ENCODE measurements around the gene TSPAN7.

Gene TSPAN7

GRCh38 chrX:38596939-38597338, 35.6 kb downstream of the TSPAN7 start:
- Histone ChIP-seq H3K27me3 (replicated peaks; ENCODE audit: control insufficient read depth, insufficient read depth, low read length) (no peaks in the 10 kb centered on the region), H3K4me3 (replicated peaks; ENCODE audit: low read depth, low read length) (no peak overlapping the region), H3K36me3 (ENCODE audit: control insufficient read depth, insufficient read depth, low read length) (no peaks in the 10 kb centered on the region)
- TF ChIP-seq CTCF (IDR thresholded peaks at IDR 0.05; ENCODE audit: insufficient read depth, low read length, poor library complexity, severe bottlenecking), result no peak
- DNase-seq (ENCODE audit: extremely low read depth, insufficient read length), result no peak

GRCh38 chrX:38599796-38600755, 38.7 kb downstream of the TSPAN7 start:
- Histone ChIP-seq H3K36me3 (ENCODE audit: control insufficient read depth, insufficient read depth, low read length) (no peaks in the 10 kb centered on the region), H3K4me3 (replicated peaks; ENCODE audit: low read depth, low read length) (no peak overlapping the region), H3K27me3 (replicated peaks; ENCODE audit: control insufficient read depth, insufficient read depth, low read length) (no peaks in the 10 kb centered on the region)
- no peak for DNase-seq (ENCODE audit: extremely low read depth, insufficient read length)
- TF ChIP-seq CTCF (IDR thresholded peaks at IDR 0.05; ENCODE audit: insufficient read depth, low read length, poor library complexity, severe bottlenecking), result no peak

- no peak for TF ChIP-seq CTCF (IDR thresholded peaks at IDR 0.05; ENCODE audit: insufficient read depth, low read length, poor library complexity, severe bottlenecking)
- H3K4me3 ChIP-seq (replicated peaks; ENCODE audit: low read depth, low read length), result no peak overlapping the region
- H3K27me3 ChIP-seq (replicated peaks; ENCODE audit: control insufficient read depth, insufficient read depth, low read length), result no peaks in the 10 kb centered on the region
- no peak for DNase-seq (ENCODE audit: extremely low read depth, insufficient read length)
- H3K36me3 ChIP-seq (ENCODE audit: control insufficient read depth, insufficient read depth, low read length), result no peaks in the 10 kb centered on the region
These were observed 40.5 kb downstream of the TSPAN7 start for GRCh38 chrX:38601866-38602265.

GRCh38 chrX:38606821-38607220, 45.5 kb downstream of the TSPAN7 start:
- DNase-seq (ENCODE audit: extremely low read depth, insufficient read length), result no peak
- Histone ChIP-seq H3K27me3 (replicated peaks; ENCODE audit: control insufficient read depth, insufficient read depth, low read length) (no peaks in the 10 kb centered on the region), H3K4me3 (replicated peaks; ENCODE audit: low read depth, low read length) (no peak overlapping the region), H3K36me3 (ENCODE audit: control insufficient read depth, insufficient read depth, low read length) (no peaks in the 10 kb centered on the region)
- TF ChIP-seq CTCF (IDR thresholded peaks at IDR 0.05; ENCODE audit: insufficient read depth, low read length, poor library complexity, severe bottlenecking), result no peak

GRCh38 chrX:38607976-38608375, 46.6 kb downstream of the TSPAN7 start:
- no peak for TF ChIP-seq CTCF (IDR thresholded peaks at IDR 0.05; ENCODE audit: insufficient read depth, low read length, poor library complexity, severe bottlenecking)
- no peak for DNase-seq (ENCODE audit: extremely low read depth, insufficient read length)
- Histone ChIP-seq H3K4me3 (replicated peaks; ENCODE audit: low read depth, low read length) (no peak overlapping the region), H3K27me3 (replicated peaks; ENCODE audit: control insufficient read depth, insufficient read depth, low read length) (no peaks in the 10 kb centered on the region), H3K36me3 (ENCODE audit: control insufficient read depth, insufficient read depth, low read length) (no peaks in the 10 kb centered on the region)

Data from GM06990 (cell line).